Erythroblast (primary cell): Measurements from ENCODE around the gene SCARB2.
"Not testable (repeated sequence)": the region's sequence is repeated elsewhere in the genome, so short reads cannot be mapped to it uniquely, and the experiment has no call there.

Source experiments
- DNase-seq, 2 experiments: peaks; one replicate each; lab custom pipeline; 2025; lab: John Stamatoyannopoulos, UW
- GATA1 ChIP-seq: IDR thresholded peaks from 2 replicates; pipeline ENCODE4 v1.6.1; 2011; ENCODE audit warnings: low read depth, mild to moderate bottlenecking, control low read depth, low read length, moderate library complexity
- POLR2A ChIP-seq: IDR thresholded peaks from 2 replicates; pipeline ENCODE4 v1.6.1; 2011; ENCODE audit warnings: mild to moderate bottlenecking, low read length

SCARB2 gene

GRCh38 chr4:76213415-76214176 lies at the start of gene SCARB2:
Gene SCARB2, minus strand, starts transcription at chr4:76213824. Its CDS starts 281 bp downstream, at chr4:76213543.
- TF ChIP-seq POLR2A (peak; percentile 70), GATA1 (no peak)
- DNase-seq = peak; percentile 85 to 87

- no peak for TF ChIP-seq GATA1
- no peak for TF ChIP-seq POLR2A
- DNase-seq = no peak
These were observed 46.9 kb upstream of the SCARB2 start for GRCh38 chr4:76260571-76260970.

- TF ChIP-seq GATA1 (no peak), POLR2A (no peak)
These were observed 44.2 kb upstream of the SCARB2 start for GRCh38 chr4:76257824-76258223.

GRCh38 chr4:76256968-76257367 lies 43.3 kb upstream of the SCARB2 start:
- DNase-seq = no peak

More at GRCh38 chr4:76257824-76258223, 44.2 kb upstream of the SCARB2 start:
- no peak for DNase-seq

GRCh38 chr4:76256032-76256431 lies 42.4 kb upstream of the SCARB2 start:
- TF ChIP-seq GATA1 (no peak), POLR2A (no peak)
- DNase-seq = no peak

More at GRCh38 chr4:76256968-76257367, 43.3 kb upstream of the SCARB2 start:
- TF ChIP-seq GATA1 = no peak
- no peak for TF ChIP-seq POLR2A

- TF ChIP-seq POLR2A = no peak
- no peak for TF ChIP-seq GATA1
These were observed 39.9 kb upstream of the SCARB2 start for GRCh38 chr4:76253511-76253910.

GRCh38 chr4:76252271-76252653 lies 38.6 kb upstream of the SCARB2 start:
- TF ChIP-seq GATA1 (no peak), POLR2A (no peak)
- DNase-seq = no peak

More at GRCh38 chr4:76253511-76253910, 39.9 kb upstream of the SCARB2 start:
- DNase-seq = no peak

- TF ChIP-seq POLR2A (no peak), GATA1 (no peak)
- peak; percentile 33 to 62 for DNase-seq
These were observed 38.0 kb upstream of the SCARB2 start, which contains the start of gene FAM47E for GRCh38 chr4:76251441-76252270. Gene FAM47E, plus strand, starts transcription at chr4:76251721. Its CDS starts 26 bp downstream, at chr4:76251747.

GRCh38 chr4:76250962-76251361 lies 37.3 kb upstream of the SCARB2 start:
- no peak for DNase-seq
- TF ChIP-seq POLR2A (no peak), GATA1 (no peak)

- TF ChIP-seq GATA1 (no peak), POLR2A (no peak)
- DNase-seq = no peak
These were observed 33.2 kb upstream of the SCARB2 start for GRCh38 chr4:76246852-76247251.

- no peak for TF ChIP-seq POLR2A
- no peak for TF ChIP-seq GATA1
- DNase-seq = no peak
These were observed 32.4 kb upstream of the SCARB2 start for GRCh38 chr4:76246025-76246424.

- not testable (repeated sequence) for DNase-seq
These were observed 30.3 kb upstream of the SCARB2 start for GRCh38 chr4:76243877-76244276.

GRCh38 chr4:76240236-76240635 lies 26.6 kb upstream of the SCARB2 start:
- no peak for DNase-seq
- no peak for TF ChIP-seq GATA1
- no peak for TF ChIP-seq POLR2A

- DNase-seq = no peak
- TF ChIP-seq POLR2A (no peak), GATA1 (no peak)
These were observed 25.1 kb upstream of the SCARB2 start for GRCh38 chr4:76238701-76239100.
